Stimulated activated CD8-positive, alpha-beta memory T cell treated with anti-CD3 and anti-CD28 coated beads, Interleukin-4, amount 100 ng/mL, for 24 hours (primary cell): Measurements from ENCODE around the gene CFAP299.

Source experiments
- DNase-seq: peaks from one replicate; pipeline ENCODE4 v3.0.0-alpha.2; 2020; ENCODE audit warnings: low read depth

Gene CFAP299

GRCh38 chr4:80839281-80839680 lies 503.8 kb downstream of the CFAP299 start:
- DNase-seq = no peak

- no peak for DNase-seq
Measured at GRCh38 chr4:80839792-80840191, 504.3 kb downstream of the CFAP299 start.

DNA sequence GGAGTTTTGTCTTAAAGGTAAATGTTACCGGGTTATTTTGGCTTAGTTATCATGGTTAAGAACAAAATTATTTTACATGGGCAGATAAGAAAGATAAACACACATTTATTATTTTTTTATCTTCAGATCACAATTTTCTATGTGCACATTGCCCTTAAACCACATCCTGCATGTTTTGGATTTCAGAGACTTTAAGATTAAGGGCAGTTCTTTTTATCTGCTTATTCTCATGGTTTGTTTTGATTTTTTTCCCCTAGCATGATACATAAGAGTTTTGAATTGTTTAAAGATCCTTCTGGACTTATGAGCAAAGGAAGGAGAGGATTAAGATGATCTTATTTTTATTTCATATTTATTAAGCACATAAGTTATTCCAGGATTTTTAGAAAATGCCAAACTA lies 504.9 kb downstream of the CFAP299 start:
- DNase-seq = no peak

DNA sequence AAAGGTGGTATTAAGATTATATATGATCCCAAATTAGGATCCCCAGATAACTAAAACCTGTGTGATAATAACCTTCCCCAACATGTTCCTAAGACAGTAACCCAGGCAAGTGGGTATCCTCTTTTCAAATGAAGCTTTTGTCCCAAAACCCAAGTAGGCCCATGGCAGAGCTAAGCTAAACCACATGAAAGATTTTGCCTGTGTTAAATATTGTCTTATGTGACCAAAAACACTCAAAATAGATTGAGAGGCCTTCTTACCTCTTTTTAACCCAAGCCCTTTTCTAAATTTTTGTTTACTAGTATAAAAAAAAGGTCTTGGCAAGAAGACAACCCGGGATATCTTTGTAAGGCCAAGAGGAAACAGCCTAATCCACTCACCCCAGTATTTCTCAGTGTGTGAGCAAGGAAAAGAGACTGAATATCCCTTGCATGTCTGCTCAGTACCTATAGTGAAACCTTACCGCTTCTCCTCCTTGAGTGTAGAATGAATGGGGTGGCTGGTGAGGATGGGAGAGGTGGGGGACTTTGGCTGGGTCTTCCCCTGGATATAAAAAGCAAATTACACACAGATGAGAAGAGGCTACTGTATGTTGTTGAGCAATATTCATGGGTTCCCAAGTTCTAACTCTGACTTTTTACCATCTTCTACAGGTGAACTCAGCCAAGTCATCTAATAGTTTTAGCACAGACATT lies 506.2 kb downstream of the CFAP299 start:
- no peak for DNase-seq

GRCh38 chr4:80846210-80846609 lies 510.7 kb downstream of the CFAP299 start:
- DNase-seq = no peak

- no peak for DNase-seq
Measured at GRCh38 chr4:80852061-80852460, 516.5 kb downstream of the CFAP299 start.

DNA sequence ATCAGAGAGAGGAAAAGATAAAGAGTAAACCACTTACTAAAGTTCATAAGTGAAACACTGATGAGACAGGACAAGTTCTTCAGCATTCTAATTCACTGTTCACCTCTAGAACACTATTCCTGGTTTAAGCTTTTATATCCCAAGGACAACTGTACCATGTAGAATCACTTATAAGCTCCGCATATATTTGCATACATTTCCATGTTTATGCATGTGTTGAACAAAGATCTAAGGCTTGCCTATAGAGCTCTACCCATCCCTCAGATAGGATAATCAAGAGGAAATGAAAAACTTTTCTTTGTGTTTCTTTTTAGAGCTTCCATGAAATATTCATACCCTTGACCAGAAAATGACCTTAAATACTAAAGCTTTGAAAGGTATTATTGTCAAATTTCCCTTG lies 538.0 kb downstream of the CFAP299 start:
- DNase-seq = no peak

- no peak for DNase-seq
Measured at GRCh38 chr4:80874979-80875378, 539.4 kb downstream of the CFAP299 start.

DNA sequence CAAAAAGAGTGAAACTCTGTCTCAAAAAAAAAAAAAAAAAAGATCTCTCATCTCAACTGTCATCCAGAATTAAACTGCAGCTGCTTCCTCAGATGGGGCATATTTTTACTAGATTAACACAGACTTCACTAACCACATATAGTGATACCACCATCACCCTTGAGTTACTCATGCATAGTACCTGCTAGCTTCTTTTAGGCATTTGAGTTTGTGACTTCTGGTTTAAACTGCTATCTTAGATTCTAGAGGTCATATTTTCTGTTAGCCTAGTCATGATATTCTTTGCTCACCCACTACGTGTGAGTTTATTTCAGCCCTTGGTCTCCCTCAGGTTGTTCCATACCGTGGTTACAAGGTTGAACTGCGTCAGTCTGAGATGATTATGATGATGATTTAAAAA lies 540.1 kb downstream of the CFAP299 start:
- no peak for DNase-seq

DNA sequence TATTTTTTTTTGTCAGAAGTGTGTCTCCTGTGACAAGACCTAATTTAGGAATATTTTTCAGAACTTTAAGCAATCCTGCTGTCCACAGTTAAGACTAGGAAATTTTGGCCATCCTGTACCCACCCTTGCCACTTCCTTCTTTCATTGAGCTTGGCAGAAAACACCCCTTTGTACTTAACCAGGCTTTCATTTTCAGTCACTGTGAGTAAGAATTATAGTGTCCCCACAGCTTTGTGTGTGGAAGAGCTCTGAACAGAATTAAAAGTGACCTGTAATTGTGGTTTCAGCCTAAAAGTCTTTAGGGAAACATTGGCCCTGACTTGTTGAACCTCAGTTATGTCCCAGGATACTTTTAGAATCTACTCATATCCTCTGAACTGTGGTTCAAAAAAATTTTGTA lies 541.3 kb downstream of the CFAP299 start:
- DNase-seq = no peak

DNA sequence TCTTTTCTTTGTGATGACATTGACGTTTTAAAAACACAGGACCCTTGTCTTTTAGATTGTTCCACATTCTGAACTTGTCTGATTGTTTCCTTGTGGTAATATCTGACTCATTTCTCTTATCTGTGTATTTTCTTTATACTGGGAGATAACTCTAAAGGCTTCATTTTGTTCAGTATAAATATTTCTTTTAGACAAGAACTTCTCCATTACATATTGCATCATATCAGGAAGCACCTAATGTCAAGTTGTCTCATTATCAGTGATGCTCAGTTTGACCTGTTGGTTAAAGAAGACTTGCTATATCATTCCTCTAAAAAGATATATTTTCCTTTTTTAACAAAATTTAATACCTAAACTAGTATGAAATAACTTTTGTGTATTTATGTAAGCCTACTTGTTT lies 542.7 kb downstream of the CFAP299 start:
- DNase-seq = no peak

GRCh38 chr4:80897537-80898303 lies 562.2 kb downstream of the CFAP299 start:
- DNase-seq = no peak

DNA sequence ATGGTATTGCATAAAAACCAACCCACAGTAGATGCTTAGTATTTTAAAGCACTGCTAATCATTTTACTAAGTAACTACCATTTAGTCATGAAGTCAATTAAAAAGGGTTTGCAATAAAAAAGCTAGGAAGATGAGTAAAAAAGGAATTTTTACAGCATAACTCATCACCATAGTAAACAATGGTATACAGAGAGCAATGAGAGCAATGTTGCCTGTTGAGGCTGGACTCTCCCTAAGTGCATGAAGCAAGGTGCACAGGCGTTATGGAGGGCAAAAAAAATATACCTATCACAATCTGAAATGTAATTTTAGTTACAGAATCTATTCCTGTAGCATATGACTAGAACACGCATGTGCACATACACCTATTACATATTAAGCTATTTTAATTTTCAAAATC lies 565.4 kb downstream of the CFAP299 start:
- no peak for DNase-seq

GRCh38 chr4:80903020-80903419 lies 567.5 kb downstream of the CFAP299 start:
- DNase-seq = no peak

- no peak for DNase-seq
Measured at GRCh38 chr4:80909938-80910337, 574.4 kb downstream of the CFAP299 start.

DNA sequence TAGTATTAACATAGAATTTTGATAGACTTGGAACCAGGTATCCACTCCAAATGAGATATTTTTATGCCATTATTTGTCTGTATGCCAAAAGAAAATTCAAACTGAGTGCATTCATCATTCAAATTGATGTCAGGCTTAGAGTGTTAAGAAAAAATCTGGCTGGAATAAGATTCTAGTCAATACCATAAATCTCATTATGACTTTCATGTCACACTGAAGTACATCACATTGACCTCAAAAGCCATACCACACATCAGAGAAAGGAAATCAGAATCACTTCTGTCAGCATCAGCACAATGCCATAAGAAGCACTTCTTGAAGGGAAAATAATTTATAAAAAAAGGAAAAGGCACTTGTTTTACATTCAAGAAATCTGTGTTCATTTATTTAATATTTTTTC lies 575.9 kb downstream of the CFAP299 start:
- DNase-seq = no peak

- DNase-seq = no peak
Measured at GRCh38 chr4:80912350-80912749, 576.8 kb downstream of the CFAP299 start.

DNA sequence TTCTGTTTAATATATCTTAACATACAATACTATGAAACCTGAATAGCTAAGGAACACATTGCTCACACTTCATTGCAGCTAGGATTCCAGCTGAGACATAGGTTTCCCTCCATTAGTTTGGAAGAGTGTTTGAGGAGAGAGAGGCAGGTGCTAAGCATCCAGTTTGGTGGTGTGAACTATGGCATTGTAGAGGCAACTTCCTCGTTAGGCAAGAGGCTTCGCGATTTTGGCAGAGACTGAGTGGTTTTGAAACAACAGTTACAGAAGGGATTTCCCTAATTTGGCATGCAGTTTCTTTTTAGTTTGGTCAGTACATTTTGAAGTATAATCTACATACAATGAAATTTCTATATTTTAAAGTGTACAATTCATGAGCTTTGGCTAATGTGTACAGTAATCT lies 577.9 kb downstream of the CFAP299 start:
- no peak for DNase-seq

- no peak for DNase-seq
Measured at GRCh38 chr4:80916770-80917169, 581.2 kb downstream of the CFAP299 start.

DNA sequence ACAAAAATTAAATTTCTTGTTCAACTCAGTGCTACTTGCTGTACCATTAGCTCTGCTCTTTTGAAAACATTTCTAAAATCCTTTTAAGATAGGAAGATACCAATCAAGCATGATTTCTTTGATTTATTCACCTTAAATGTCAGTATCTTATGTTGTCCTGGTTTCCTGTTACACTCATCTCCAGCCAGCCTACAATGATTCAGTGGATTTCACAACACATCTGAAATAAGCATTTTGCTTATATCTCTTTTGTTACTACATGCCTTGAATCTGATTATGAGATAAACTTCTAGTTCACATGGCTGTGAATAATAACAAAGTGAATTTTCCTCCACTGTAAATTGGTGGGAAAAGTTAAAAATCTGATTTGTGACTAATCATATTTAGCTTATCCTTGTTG lies 582.5 kb downstream of the CFAP299 start:
- no peak for DNase-seq

GRCh38 chr4:80921441-80921840 lies 585.9 kb downstream of the CFAP299 start:
- DNase-seq = no peak

DNA sequence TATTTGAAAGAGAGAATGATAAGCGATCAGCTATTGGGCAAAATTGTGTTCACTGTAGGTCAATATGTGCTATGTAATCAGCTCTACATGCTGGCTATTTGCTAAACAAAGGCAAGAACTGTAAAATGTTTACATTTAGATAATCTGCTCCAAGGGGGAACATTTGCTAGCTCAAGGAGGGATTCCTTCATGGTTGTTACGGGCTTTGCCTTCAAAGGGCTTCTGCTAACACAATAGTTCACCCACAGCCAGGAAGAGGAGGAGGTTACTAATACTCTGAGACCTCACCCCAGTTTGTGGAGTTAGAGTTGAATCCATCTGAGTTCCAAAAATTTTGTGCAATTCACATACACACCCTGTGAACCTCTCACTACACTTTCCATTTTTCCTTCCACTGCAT lies 587.4 kb downstream of the CFAP299 start:
- DNase-seq = no peak

DNA sequence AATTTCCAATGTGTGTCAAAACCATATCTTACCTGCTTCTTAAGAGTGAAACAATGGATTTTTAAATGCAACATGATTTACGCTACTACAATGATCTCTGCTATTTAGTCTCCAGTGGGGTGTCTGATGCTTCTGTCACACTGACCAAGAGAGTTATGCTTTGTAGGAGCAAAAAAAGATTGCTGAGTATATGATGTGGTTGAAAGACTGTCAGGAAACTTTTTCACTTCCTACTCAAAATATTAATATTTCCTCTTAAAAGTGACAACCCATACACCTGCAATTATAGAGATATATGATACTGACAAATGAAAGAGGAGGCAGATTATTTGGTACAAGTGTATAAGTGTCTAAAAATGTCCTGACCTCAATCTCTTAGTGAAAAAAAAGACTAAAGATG lies 589.8 kb downstream of the CFAP299 start:
- no peak for DNase-seq

DNA sequence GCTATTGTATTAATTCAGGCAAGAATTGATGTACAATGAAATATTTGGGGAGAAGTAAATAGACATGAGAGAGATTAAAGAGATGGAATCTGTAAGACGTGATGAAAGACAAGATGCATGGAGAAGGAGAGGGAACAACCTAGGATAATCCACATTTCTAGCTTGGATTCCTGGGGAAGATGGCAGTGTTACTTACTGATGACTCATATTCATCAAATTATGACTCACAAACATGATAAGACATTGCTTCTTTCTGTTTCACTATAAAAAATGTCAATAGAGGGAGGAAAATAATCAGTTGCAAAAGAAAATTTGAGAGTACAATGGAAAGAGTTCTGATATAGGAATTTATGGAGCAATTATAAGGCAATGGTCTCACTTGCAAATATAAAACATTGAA lies 590.9 kb downstream of the CFAP299 start:
- no peak for DNase-seq
